ENCODE data around the gene CABLES2. TPM values are rescaled to one million over a fixed set of nuclear protein-coding genes. Genes with fewer than 3 reads are reported as not detected.

CABLES2 gene
- total and polyA plus RNA-seq, 9 of the 15 experiments (the other 6 are each of a cell fraction or from before 2014, with no cell fraction given) = 0.46 to 4.2 (median 1.6) TPM

DNA sequence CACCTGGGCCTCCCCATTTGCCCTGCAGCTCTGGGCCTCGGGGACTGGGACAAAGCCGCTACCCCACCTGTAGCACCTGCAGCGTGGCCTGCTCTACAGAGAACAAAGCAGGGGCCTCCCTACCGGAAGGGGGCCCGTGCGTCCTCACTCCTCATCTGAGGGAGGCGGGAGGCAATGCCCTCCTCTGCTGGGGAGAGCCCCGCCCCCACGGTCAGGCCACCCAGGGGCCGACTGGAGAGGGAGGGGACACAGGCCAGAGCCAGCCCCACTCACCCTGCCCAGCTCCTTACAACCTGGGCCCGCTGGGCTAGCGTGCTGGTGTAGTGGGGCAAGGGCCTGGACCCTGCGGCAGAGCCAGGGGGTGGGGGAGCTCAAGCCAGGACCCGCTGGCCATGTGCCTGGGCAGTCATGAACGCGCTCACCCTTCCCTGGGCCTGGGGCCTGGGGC, 48.0 kb downstream of the CABLES2 start (continued):
- TF ChIP-seq TAF1 (IDR thresholded peaks at IDR 0.05; ENCODE audit: control insufficient read depth, extremely low read depth, insufficient read depth, low read length, severe bottlenecking) (peak; percentile 30), RAD21 (CRISPR knock-in tag; conservative IDR thresholded peaks at IDR 0.05 in 1 of 2, IDR thresholded peaks at IDR 0.05 in 1 of 2) (no peak), MYC (IDR thresholded peaks at IDR 0.05; ENCODE audit: low read depth, low read length) (peak; percentile 66; the same call in 1 of the 2 replicates), MYC (CRISPR knock-in tag; IDR thresholded peaks at IDR 0.05; ENCODE audit: borderline replicate concordance, low read depth) (no peak), E2F3 (CRISPR knock-in tag; IDR thresholded peaks at IDR 0.05) (0 out of 2 replicates have a peak, but pooled peaks have one; percentile 21), KLF13 (tag; IDR thresholded peaks at IDR 0.05; ENCODE audit: borderline replicate concordance, low read depth) (0 out of 2 replicates have a peak, but pooled peaks have one; percentile 22), MTA3 (IDR thresholded peaks at IDR 0.05; ENCODE audit: borderline replicate concordance) (peak; percentile 60; the same call in 1 of the 2 replicates), SUPT5H (IDR thresholded peaks at IDR 0.05) (peak; percentile 68), ZNF263 (CRISPR knock-in tag; IDR thresholded peaks at IDR 0.05; ENCODE audit: borderline replicate concordance) (no peak), GATAD2B (IDR thresholded peaks at IDR 0.05; ENCODE audit: borderline replicate concordance) (no peak; the same call in 1 of the 2 replicates), EP400 (IDR thresholded peaks at IDR 0.05) (peak; percentile 87), SREBF1 (IDR thresholded peaks at IDR 0.05; ENCODE audit: borderline replicate concordance, low read depth, low read length) (peak; percentile 84; the same call in 1 of the 2 replicates), MAZ (CRISPR knock-in tag; conservative IDR thresholded peaks at IDR 0.05 in 1 of 2, IDR thresholded peaks at IDR 0.05 in 1 of 2) (peak; percentile 42 to 69; a peak in 3 of 4 replicates), MXI1 (IDR thresholded peaks at IDR 0.05; ENCODE audit: low read depth, low read length) (0 out of 2 replicates have a peak, but pooled peaks have one; percentile 31), MBD2 (IDR thresholded peaks at IDR 0.05; ENCODE audit: borderline replicate concordance, low read depth) (0 out of 2 replicates have a peak, but pooled peaks have one; percentile 19), MYNN (IDR thresholded peaks at IDR 0.05) (0 out of 2 replicates have a peak, but pooled peaks have one; percentile 33), MYNN (CRISPR knock-in tag; IDR thresholded peaks at IDR 0.05) (no peak), EP300 (IDR thresholded peaks at IDR 0.05; ENCODE audit: low read length) (peak; percentile 16; the same call in 1 of the 2 replicates), POLR2G (IDR thresholded peaks at IDR 0.05; ENCODE audit: low read depth, low read length) (peak; percentile 72), ZBED1 (IDR thresholded peaks at IDR 0.05) (no peak), ZNF23 (CRISPR knock-in tag; IDR thresholded peaks at IDR 0.05) (no peak), NR2C1 (IDR thresholded peaks at IDR 0.05) (no peak), NR2C1 (tag; IDR thresholded peaks at IDR 0.05) (no peak), SMAD1 (IDR thresholded peaks at IDR 0.05; ENCODE audit: low read depth, low read length, partially characterized antibody) (peak; percentile 33), SOX6 (IDR thresholded peaks at IDR 0.05) (peak; percentile 36; the same call in 1 of the 2 replicates)
- TF ChIP-seq, protein P1, sequence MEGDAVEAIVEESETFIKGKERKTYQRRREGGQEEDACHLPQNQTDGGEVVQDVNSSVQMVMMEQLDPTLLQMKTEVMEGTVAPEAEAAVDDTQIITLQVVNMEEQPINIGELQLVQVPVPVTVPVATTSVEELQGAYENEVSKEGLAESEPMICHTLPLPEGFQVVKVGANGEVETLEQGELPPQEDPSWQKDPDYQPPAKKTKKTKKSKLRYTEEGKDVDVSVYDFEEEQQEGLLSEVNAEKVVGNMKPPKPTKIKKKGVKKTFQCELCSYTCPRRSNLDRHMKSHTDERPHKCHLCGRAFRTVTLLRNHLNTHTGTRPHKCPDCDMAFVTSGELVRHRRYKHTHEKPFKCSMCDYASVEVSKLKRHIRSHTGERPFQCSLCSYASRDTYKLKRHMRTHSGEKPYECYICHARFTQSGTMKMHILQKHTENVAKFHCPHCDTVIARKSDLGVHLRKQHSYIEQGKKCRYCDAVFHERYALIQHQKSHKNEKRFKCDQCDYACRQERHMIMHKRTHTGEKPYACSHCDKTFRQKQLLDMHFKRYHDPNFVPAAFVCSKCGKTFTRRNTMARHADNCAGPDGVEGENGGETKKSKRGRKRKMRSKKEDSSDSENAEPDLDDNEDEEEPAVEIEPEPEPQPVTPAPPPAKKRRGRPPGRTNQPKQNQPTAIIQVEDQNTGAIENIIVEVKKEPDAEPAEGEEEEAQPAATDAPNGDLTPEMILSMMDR (IDR thresholded peaks at IDR 0.05 in 2 of 3, conservative IDR thresholded peaks at IDR 0.05 in 1 of 3; ENCODE audit: insufficient read depth in 2 of 3, low read depth in 1 of 3, low read length in 3 of 3) = 0 out of 6 replicates have a peak, but pooled peaks have one; percentile 2 to 20 (median 9)
- TF ChIP-seq, protein P2, sequence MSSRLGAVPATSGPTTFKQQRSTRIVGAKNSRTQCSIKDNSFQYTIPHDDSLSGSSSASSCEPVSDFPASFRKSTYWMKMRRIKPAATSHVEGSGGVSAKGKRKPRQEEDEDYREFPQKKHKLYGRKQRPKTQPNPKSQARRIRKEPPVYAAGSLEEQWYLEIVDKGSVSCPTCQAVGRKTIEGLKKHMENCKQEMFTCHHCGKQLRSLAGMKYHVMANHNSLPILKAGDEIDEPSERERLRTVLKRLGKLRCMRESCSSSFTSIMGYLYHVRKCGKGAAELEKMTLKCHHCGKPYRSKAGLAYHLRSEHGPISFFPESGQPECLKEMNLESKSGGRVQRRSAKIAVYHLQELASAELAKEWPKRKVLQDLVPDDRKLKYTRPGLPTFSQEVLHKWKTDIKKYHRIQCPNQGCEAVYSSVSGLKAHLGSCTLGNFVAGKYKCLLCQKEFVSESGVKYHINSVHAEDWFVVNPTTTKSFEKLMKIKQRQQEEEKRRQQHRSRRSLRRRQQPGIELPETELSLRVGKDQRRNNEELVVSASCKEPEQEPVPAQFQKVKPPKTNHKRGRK (tag; IDR thresholded peaks at IDR 0.05) = no peak

Data from K562 (cell line).